SK-N-MC (cell line): Measurements from ENCODE around the gene KIF16B.

ENCODE experiments used
- EZH2 ChIP-seq: fragments of 200-600 bp; sonication (generic); IDR thresholded peaks from one replicate; pipeline ENCODE4 v1.6.1; 2017; ENCODE audit warnings: antibody characterized with exemption
- FOXP2 ChIP-seq: optimal IDR thresholded peaks from 2 replicates; pipeline ENCODE3; 2011; ENCODE audit warnings: mild to moderate bottlenecking, moderate library complexity; ENCODE audit not compliant: insufficient read depth; ENCODE audit errors: extremely low read length, control extremely low read depth
- POLR2AphosphoS5 ChIP-seq: IDR thresholded peaks from 2 replicates; pipeline ENCODE4 v1.6.1; 2012; ENCODE audit warnings: mild to moderate bottlenecking, low read depth, low read length, borderline replicate concordance

DNA sequence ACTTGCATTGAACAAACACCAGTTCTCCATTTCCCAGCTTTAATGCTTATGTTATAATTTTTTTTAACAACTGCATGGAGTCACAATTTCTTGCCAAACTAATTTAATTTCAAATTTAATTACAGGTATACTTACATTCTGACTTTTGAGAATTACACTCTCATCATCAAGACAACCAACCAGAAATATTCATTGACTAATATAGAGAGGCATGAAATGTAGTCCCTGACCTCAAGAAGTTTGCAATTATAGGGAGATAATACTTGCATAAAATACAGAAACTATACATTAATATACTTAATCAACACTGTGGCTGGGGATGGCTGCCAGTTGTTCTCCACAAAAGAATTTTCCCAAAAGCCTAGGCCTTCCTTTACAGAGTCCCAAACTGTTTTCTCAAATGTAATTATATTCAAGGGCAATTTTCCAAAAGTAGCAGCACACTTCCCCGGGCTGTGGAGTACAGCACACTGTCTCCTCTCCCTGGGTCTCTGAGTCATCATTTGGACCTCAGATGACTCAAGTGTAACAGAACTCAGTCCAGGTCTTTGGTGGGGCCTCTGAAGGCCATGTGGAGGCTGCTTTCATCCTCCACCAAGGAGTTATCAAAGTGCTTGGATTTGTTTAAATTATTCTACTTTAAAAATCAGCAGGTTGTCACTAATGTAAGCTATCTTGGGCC is 114.1 kb downstream of the KIF16B start:
- no peak for TF ChIP-seq POLR2AphosphoS5
- no peak for TF ChIP-seq EZH2
- TF ChIP-seq FOXP2 = no peak
